ENCODE data around the gene BEST2.

The BEST2 gene

DNA sequence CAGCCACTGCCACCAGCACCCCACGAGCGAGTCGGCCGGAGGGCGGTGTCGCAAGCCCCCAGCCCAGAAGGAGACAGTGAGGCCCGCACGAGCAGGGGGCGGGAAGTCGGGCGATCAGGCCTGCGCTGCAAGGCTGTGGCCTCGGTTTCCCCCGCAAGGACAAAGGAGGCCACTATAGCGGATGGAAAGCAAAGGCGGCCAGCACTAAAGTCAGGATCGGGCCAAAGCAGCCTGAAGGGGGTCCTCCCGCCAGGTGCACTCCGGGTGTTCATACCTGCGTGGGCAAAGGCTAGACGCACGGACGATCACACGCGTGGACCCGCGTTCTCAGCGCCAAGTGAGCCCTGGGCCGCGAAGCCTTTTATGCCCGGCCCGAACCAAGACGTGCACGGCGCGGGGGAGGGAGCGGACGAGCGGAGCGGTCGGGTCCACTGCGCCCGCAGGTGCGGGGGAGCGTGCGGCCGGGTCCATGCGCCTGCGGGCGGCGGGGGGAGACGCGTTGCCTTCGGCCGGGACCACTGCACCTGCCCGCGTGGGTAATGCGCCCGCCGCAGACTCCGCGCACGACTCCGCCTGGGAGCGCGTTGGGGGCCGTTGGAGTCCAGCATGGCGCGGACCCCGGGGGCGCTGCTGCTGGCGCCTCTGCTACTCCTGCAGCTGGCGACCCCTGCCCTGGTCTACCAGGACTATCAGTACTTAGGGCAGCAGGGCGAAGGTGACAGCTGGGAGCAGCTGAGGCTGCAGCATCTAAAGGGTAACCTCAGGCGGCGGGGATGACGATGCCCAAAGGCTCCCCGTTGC lies 50.1 kb downstream of the BEST2 start, which contains the start of the genes PRDX2 and THSD8:
TSS of gene PRDX2 (minus strand) at position 335 of the 801 bp plus-strand sequence. CDS start 539 bp downstream, outside the sequence.
TSS of gene THSD8 (plus strand) at position 604 of the 801 bp plus-strand sequence. CDS start at position 607, 3 bp downstream.
- DNase-seq: peak; percentile 79 to 88

DNA sequence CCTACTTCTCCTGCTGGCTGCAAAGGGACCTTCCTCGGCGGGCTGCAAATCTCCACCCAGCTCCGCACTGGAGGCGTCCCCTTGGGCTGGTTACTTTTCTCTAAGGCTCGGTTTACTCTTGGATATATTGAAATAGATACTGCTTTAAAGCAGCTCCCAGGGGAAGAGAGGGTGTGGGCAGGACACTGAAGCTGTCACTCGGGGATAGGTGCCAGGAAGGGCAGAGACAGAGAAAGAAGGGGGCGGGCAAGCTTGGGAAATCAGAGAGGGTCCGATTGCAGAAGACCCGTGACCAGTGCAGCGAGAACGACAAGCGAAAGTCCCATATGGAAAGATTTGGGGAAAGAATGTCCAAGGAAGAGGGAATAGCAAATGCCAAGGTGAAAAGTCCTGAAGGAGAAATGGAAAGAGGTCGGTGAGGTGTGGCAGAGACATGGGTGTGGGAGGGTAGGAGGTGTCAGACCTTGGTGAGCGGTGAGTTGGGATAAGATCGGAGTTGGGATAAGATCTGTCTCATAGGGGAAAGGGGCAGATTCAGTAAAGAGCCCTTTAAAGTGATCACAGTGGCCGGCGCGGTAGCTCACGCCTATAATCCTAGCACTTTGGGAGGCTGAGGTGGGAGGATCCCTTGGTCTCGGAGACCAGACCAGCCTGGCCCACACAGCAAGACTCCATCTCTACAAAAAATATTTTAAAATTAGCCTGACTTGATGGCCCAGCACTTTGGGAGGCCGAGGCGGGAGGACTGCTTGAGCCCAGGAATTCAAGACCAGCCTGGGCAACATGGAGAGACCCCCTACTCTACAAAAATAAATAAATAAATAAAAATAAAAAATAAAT lies 50.9 kb downstream of the BEST2 start:
- DNase-seq: no peak

GRCh38 chr19:12804051-12804450 lies 52.5 kb downstream of the BEST2 start:
- no peak for DNase-seq

DNA sequence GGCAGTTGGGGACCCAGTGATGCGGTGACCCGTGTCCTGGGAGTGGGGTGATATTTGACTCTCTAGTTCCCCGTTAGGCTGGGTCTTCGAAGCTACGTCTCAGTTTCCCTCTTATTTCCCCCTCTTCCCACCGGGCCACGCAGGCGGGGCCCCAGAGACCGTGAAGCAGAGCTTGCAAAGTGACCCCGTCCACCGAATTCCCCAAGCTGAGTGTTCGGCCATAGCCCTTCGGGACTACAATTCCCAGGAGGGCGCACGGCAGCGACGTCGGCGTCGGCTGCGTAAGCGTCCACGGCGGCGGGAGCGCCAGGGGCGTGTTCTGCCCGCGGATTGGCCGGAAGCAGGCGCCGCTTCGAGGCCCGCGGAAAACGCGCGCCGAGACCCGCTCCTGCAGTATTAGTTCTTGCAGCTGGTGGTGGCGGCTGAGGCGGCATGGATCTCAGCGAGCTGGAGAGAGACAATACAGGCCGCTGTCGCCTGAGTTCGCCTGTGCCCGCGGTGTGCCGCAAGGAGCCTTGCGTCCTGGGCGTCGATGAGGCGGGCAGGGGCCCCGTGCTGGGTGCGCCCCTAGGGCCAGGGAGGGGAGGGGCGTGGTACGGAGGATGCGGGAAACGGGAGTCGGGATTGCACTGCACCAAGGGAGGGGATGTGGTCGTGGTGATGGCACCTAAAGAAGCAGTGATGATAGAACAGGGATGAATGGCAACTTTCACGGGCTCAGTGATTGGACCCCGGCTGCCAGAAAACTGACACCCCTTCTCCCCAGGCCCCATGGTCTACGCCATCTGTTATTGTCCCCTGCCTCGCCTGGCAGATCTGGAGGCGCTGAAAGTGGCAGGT lies 54.9 kb downstream of the BEST2 start, which contains the start of gene RNASEH2A:
TSS of gene RNASEH2A (plus strand) at position 343 of the 840 bp plus-strand sequence. CDS start at position 433, 90 bp downstream.
- peak; percentile 79 to 95 for DNase-seq

All from NCI-H524 (cell line).